ENCODE measurements around the gene FOXO3.
"Not testable (repeated sequence)": the region's sequence is repeated elsewhere in the genome, so short reads cannot be mapped to it uniquely, and the experiment has no call there.

Gene FOXO3

GRCh38 chr6:108560463-108561308, at the start of gene FOXO3:
TSS of gene FOXO3 (plus strand) at chr6:108560917. CDS start at chr6:108561209, 292 bp downstream.
- peak; percentile 93 for DNase-seq (ENCODE audit: low read depth)

GRCh38 chr6:108518714-108519576, 41.8 kb upstream of the FOXO3 start:
- peak; percentile 20 for DNase-seq (ENCODE audit: low read depth)

GRCh38 chr6:108521616-108522107, 39.1 kb upstream of the FOXO3 start:
- no peak for DNase-seq (ENCODE audit: low read depth)

GRCh38 chr6:108523697-108524096, 37.0 kb upstream of the FOXO3 start:
- no peak for DNase-seq (ENCODE audit: low read depth)

- no peak for DNase-seq (ENCODE audit: low read depth)
Measured at GRCh38 chr6:108524528-108525248, 36.0 kb upstream of the FOXO3 start.

- peak; percentile 47 for DNase-seq (ENCODE audit: low read depth)
Measured at GRCh38 chr6:108526739-108527174, 34.0 kb upstream of the FOXO3 start.

- DNase-seq (ENCODE audit: low read depth), result peak; percentile 14
Measured at GRCh38 chr6:108528878-108529277, 31.8 kb upstream of the FOXO3 start.

GRCh38 chr6:108531332-108531731, 29.4 kb upstream of the FOXO3 start:
- no peak for DNase-seq (ENCODE audit: low read depth)

- DNase-seq (ENCODE audit: low read depth), result no peak
Measured at GRCh38 chr6:108535114-108535742, 25.5 kb upstream of the FOXO3 start.

- not testable (repeated sequence) for DNase-seq (ENCODE audit: low read depth)
Measured at GRCh38 chr6:108535920-108536535, 24.7 kb upstream of the FOXO3 start.

- DNase-seq (ENCODE audit: low read depth), result peak; percentile 79
Measured at GRCh38 chr6:108541843-108542759, 18.6 kb upstream of the FOXO3 start.

GRCh38 chr6:108543175-108543940, 17.4 kb upstream of the FOXO3 start:
- no peak for DNase-seq (ENCODE audit: low read depth)

- peak; percentile 95 for DNase-seq (ENCODE audit: low read depth)
Measured at GRCh38 chr6:108544606-108545005, 16.1 kb upstream of the FOXO3 start.

- DNase-seq (ENCODE audit: low read depth), result no peak
Measured at GRCh38 chr6:108546079-108547049, 14.4 kb upstream of the FOXO3 start.

GRCh38 chr6:108549241-108549640, 11.5 kb upstream of the FOXO3 start:
- peak; percentile 52 for DNase-seq (ENCODE audit: low read depth)

- DNase-seq (ENCODE audit: low read depth), result peak; percentile 27
Measured at GRCh38 chr6:108549741-108550140, 11.0 kb upstream of the FOXO3 start.

- DNase-seq (ENCODE audit: low read depth), result no peak
Measured at GRCh38 chr6:108550256-108550655, 10.5 kb upstream of the FOXO3 start.
